ENCODE measurements around the gene MS4A2. TPM values are rescaled to one million over a fixed set of nuclear protein-coding genes. Genes with fewer than 3 reads are reported as not detected.

MS4A2 gene
- total RNA-seq, 2 donors from 2014 or later: 0.55 to 2.9 TPM

- intact Hi-C loops (cut with DNase I, micrococcal nuclease): no loop called here
- ATAC-seq (peak; percentile 72), DNase-seq (no peak)
Observed at GRCh38 chr11:60131912-60132311, 43.4 kb downstream of the MS4A2 start.

DNA sequence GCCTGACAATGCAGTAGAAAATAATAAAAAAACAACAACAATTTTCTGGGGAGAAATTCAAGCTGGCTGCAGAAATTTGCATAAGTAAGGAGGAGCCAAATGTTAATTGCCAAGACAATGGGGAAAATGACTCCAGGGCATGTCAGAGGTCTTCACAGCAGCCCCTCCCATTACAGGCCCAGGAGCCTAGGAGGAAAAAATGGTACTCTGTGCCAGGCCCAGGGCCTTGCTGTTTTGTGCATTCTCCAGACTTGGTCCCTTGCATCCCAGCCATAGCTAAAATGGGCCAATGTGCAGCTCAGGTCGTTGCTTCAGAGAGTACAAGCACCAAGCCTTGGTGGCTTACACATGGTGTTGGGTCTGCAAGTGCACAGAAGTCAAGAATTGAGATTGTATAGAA lies 45.5 kb downstream of the MS4A2 start:
- intact Hi-C loops (cut with DNase I, micrococcal nuclease): no loop called here
- ATAC-seq (no peak), DNase-seq (no peak)

DNA sequence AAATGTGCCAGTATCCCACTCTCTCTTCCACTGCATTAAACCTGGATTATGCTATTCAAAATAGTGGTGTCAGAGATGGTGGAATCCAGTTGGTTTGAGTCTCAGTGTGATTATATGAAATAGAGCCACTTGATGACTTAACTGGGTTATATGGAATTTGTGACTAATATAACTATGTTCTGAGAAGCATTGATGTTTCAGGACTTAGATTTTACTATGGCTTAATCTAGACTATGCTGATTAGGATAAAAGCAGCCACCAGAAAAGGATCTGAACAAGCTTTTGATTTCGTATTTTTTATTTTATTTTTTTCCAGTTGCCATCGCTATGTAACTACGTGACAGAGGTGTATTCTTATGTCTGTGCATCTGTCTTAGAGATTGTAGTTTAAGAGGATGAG lies 55.3 kb downstream of the MS4A2 start:
- intact Hi-C loops (cut with DNase I, micrococcal nuclease): no loop called here
- ATAC-seq: no peak
- no peak for DNase-seq

GRCh38 chr11:60145677-60146076 lies 57.2 kb downstream of the MS4A2 start:
- DNase-seq (no peak), ATAC-seq (no peak)
- intact Hi-C loops (cut with DNase I, micrococcal nuclease): no loop called here

Other genes starting within 250 kb of the MS4A2 start
- under 1 TPM in 1 of 2 donors, not detected in 1; 0.31 TPM for gene CBLIF, start 243.2 kb upstream of the MS4A2 start, total RNA-seq
- gene TCN1, start 222.2 kb upstream of the MS4A2 start, total RNA-seq: not detected
- gene OOSP3, start 209.9 kb upstream of the MS4A2 start, total RNA-seq: under 1 TPM in 1 of 2 donors, not detected in 1; 0.46 TPM
- under 1 TPM in 1 of 2 donors, not detected in 1; 0.37 TPM for gene OOSP1, start 150.2 kb upstream of the MS4A2 start, total RNA-seq
- not detected for gene OOSP4A, start 124.6 kb upstream of the MS4A2 start, total RNA-seq
- gene OOSP4B, start 71.5 kb upstream of the MS4A2 start, total RNA-seq: not detected
- not detected for gene OOSP2, start 48.3 kb upstream of the MS4A2 start, total RNA-seq
- not detected for gene MS4A3, start 32.0 kb upstream of the MS4A2 start, total RNA-seq
- gene MS4A6A, start 94.4 kb downstream of the MS4A2 start, total RNA-seq: 10 to 100 TPM; 20.2 to 57.3 TPM
- gene MS4A4E, start 154.5 kb downstream of the MS4A2 start, total RNA-seq: 1 to 10 TPM; 1.1 to 3.0 TPM
- 10 to 100 TPM in 1 of 2 donors, 1 to 10 TPM in 1; 7.6 to 16.8 TPM for gene MS4A4A, start 192.0 kb downstream of the MS4A2 start, total RNA-seq
- not detected for gene MS4A6E, start 238.6 kb downstream of the MS4A2 start, total RNA-seq